PC-3 (cell line): Measurements from ENCODE around the gene P4HB.

Experiments used
- CTCF ChIP-seq: fragments of 300-600 bp; sonication (generic); conservative IDR thresholded peaks from 2 replicates; pipeline ENCODE4 v1.5.1; 2017; ENCODE audit warnings: antibody characterized with exemption, low read depth, mild to moderate bottlenecking, low read length
- EZH2 ChIP-seq: fragments of 300-600 bp; sonication (generic); IDR thresholded peaks from one replicate; pipeline ENCODE4 v1.6.1; 2017; ENCODE audit warnings: antibody characterized with exemption, mild to moderate bottlenecking, low read length; ENCODE audit not compliant: unreplicated experiment
- EZH2phosphoT487 ChIP-seq: fragments of 300-600 bp; sonication (generic); IDR thresholded peaks from 2 replicates; pipeline ENCODE4 v1.6.1; 2018; ENCODE audit warnings: mild to moderate bottlenecking, antibody characterized with exemption, low read length, borderline replicate concordance

- no peak for TF ChIP-seq CTCF
- TF ChIP-seq EZH2 = no peak
- no peak for TF ChIP-seq EZH2phosphoT487
These were observed 8.9 kb downstream of the P4HB start for GRCh38 chr17:81851423-81851822.
